Liver (tissue), 3 donors: ENCODE results near the gene IGF2BP1.

Source experiments
- EGR1 ChIP-seq, 2 donors: IDR thresholded peaks; 2 replicates each; pipeline ENCODE4 v1.6.1; 2016 to 2018; ENCODE audit warnings: antibody characterized with exemption in 2 of 2, low read depth in 2 of 2
- HNF4A ChIP-seq, 2 donors: conservative IDR thresholded peaks; 2 replicates each; pipeline ENCODE4 v1.6.1; 2016; ENCODE audit warnings: antibody characterized with exemption in 2 of 2, mild to moderate bottlenecking in 2 of 2
- HNF4G ChIP-seq: IDR thresholded peaks from 2 replicates; pipeline ENCODE4 v1.6.1; 2016; ENCODE audit warnings: antibody characterized with exemption
- JUND ChIP-seq, 2 donors: IDR thresholded peaks; 2 replicates each; pipeline ENCODE4 v1.6.1; 2016; ENCODE audit warnings: antibody characterized with exemption in 2 of 2
- TAF1 ChIP-seq: conservative IDR thresholded peaks from 2 replicates; pipeline ENCODE4 v1.6.1; 2016; ENCODE audit warnings: antibody characterized with exemption, mild to moderate bottlenecking
- YY1 ChIP-seq: IDR thresholded peaks from 2 replicates; pipeline ENCODE4 v1.6.1; 2016; ENCODE audit warnings: antibody characterized with exemption, mild to moderate bottlenecking
- TF ChIP-seq, protein P1 (sequence below): IDR thresholded peaks from 2 replicates; pipeline ENCODE4 v1.6.1; 2016; ENCODE audit warnings: antibody characterized with exemption, mild to moderate bottlenecking
- TF ChIP-seq, protein P2 (sequence below): fragments of 150-350 bp; IDR thresholded peaks from 2 replicates; pipeline ENCODE4 v1.5.1; 2017; ENCODE audit warnings: improper control_type of control experiment, low read depth, low read length; ENCODE audit not compliant: missing input control
- donor health status: healthy.
- donor health status: healthy.

DNA sequence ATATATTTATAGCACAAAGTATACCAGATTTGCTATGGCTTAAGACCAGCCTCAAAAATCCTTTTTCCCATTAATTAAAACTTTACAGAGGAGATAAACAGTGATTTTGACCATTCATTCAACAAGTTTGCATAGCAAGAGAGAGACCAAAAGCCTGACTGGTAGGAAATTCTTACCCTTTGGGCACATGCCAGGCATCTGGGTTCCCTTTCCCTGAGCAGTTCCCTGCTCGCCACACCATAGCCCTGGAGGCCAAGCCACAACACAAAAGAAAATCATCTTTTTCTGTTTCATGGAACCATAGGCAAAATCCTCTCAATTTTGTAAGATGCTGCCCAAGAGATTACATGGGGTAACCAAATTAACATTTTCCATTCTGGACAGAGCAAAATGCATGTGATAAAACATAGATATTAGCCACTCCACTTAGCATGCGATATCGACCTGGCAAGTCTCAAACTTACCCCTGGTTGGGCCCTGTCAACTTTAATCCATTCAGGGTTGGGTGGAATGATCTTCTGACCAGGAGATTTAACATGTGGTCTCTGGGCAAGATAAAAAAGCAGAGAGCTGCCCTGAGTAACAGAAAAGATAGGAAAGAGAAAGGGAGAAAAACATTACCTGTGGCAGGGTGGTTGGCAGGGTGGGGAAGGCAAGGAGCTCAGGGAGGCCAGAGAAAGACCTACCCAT lies 77.8 kb downstream of the IGF2BP1 start:
- TF ChIP-seq, protein P1, sequence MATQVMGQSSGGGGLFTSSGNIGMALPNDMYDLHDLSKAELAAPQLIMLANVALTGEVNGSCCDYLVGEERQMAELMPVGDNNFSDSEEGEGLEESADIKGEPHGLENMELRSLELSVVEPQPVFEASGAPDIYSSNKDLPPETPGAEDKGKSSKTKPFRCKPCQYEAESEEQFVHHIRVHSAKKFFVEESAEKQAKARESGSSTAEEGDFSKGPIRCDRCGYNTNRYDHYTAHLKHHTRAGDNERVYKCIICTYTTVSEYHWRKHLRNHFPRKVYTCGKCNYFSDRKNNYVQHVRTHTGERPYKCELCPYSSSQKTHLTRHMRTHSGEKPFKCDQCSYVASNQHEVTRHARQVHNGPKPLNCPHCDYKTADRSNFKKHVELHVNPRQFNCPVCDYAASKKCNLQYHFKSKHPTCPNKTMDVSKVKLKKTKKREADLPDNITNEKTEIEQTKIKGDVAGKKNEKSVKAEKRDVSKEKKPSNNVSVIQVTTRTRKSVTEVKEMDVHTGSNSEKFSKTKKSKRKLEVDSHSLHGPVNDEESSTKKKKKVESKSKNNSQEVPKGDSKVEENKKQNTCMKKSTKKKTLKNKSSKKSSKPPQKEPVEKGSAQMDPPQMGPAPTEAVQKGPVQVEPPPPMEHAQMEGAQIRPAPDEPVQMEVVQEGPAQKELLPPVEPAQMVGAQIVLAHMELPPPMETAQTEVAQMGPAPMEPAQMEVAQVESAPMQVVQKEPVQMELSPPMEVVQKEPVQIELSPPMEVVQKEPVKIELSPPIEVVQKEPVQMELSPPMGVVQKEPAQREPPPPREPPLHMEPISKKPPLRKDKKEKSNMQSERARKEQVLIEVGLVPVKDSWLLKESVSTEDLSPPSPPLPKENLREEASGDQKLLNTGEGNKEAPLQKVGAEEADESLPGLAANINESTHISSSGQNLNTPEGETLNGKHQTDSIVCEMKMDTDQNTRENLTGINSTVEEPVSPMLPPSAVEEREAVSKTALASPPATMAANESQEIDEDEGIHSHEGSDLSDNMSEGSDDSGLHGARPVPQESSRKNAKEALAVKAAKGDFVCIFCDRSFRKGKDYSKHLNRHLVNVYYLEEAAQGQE = no peak
- TF ChIP-seq YY1 = no peak
- TF ChIP-seq, protein P2, sequence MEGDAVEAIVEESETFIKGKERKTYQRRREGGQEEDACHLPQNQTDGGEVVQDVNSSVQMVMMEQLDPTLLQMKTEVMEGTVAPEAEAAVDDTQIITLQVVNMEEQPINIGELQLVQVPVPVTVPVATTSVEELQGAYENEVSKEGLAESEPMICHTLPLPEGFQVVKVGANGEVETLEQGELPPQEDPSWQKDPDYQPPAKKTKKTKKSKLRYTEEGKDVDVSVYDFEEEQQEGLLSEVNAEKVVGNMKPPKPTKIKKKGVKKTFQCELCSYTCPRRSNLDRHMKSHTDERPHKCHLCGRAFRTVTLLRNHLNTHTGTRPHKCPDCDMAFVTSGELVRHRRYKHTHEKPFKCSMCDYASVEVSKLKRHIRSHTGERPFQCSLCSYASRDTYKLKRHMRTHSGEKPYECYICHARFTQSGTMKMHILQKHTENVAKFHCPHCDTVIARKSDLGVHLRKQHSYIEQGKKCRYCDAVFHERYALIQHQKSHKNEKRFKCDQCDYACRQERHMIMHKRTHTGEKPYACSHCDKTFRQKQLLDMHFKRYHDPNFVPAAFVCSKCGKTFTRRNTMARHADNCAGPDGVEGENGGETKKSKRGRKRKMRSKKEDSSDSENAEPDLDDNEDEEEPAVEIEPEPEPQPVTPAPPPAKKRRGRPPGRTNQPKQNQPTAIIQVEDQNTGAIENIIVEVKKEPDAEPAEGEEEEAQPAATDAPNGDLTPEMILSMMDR = no peak
- no peak for TF ChIP-seq TAF1
- TF ChIP-seq JUND (IDR thresholded peaks at IDR 0.05) = no peak
- TF ChIP-seq EGR1 (IDR thresholded peaks at IDR 0.05; ENCODE audit: low read depth in 2 of 2) = no peak
- TF ChIP-seq HNF4A (conservative IDR thresholded peaks at IDR 0.05) = no peak
- no peak for TF ChIP-seq HNF4G
